ENCODE measurements around the gene CDKAL1.

CDKAL1 gene

DNA sequence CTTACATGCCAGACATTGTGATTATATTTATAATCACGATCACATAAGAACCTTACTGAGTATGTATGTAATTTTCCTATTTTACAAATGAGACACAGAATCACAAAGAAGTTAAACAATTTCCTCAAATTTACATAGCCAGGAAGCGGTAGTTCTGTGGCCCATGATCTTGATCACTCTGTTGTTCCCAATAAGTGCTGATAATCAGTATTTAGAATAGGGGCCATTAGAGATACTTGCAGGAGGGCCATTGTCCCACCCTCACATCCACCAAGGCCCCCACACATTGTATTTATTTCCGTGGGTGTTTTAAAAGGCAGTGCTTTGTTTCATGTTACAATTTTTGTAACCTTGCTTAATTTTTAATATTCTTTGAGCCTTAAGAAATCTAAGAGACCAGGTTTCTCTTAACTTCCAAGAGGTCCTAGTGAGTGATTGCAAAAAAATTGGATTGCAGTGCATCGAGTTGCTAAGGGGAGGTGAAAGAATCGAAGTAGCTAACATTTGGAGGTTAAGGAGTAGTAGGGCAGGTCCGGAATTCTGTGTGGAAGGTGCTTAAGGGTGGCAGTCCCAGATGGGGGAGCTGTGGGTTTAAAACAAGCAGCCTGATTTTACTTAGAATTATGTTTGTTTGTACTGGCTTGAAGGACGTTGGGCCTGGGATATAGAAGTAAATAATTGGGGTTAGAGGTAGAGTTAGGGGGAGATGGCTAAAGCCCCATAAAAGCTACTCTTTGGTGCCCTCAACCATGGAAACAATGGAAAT, 339.4 kb downstream of the CDKAL1 start:
- Histone ChIP-seq H3K4me1 (peaks cover 13% of the 10 kb centered on the region), H3K36me3 (no peaks in the 10 kb centered on the region), H3K9me3 (no peaks in the 10 kb centered on the region), H3K4me3 (ENCODE audit: low read depth, low read length) (no peak overlapping the region), H3K27me3 (no peaks in the 10 kb centered on the region)
- peak; percentile 20 for DNase-seq
- peak; percentile 55 for TF ChIP-seq CTCF (IDR thresholded peaks at IDR 0.05; ENCODE audit: low read depth, low read length)

GRCh38 chr6:20875369-20875963, 341.2 kb downstream of the CDKAL1 start:
- no peaks in the 10 kb centered on the region for H3K36me3 ChIP-seq
- TF ChIP-seq CTCF (IDR thresholded peaks at IDR 0.05; ENCODE audit: low read depth, low read length), result peak; percentile 67
- no peak overlapping the region for H3K4me3 ChIP-seq (ENCODE audit: low read depth, low read length)
- H3K9me3 ChIP-seq, result no peaks in the 10 kb centered on the region
- H3K4me1 ChIP-seq, result peaks cover 11% of the 10 kb centered on the region
- peak; percentile 46 for DNase-seq
- no peaks in the 10 kb centered on the region for H3K27me3 ChIP-seq

DNA sequence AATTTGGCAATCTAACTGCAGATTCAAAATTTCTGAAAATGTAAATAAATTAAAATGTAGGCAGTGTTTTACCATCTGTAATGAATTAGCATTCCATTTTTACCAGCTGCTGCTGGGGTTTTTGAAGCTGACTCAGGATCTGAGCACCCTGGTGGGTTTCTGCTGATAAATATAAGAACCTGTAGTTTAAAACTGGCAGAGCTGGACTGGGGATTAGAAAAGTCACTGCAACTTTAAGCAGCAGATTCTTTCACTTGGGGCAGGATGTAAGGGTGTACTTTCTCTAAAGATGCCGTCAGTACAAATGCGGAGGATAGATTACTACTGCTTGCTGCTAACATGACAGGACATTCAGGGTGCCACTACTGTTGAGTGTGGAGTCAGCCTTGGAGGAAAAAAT, 341.8 kb downstream of the CDKAL1 start:
- H3K9me3 ChIP-seq, result no peaks in the 10 kb centered on the region
- H3K4me3 ChIP-seq (ENCODE audit: low read depth, low read length), result no peak overlapping the region
- DNase-seq, result peak; percentile 20
- TF ChIP-seq CTCF (IDR thresholded peaks at IDR 0.05; ENCODE audit: low read depth, low read length), result no peak
- H3K36me3 ChIP-seq, result no peaks in the 10 kb centered on the region
- no peaks in the 10 kb centered on the region for H3K27me3 ChIP-seq
- H3K4me1 ChIP-seq, result peaks cover 11% of the 10 kb centered on the region

- H3K4me1 ChIP-seq, result peaks cover 11% of the 10 kb centered on the region
- no peak for TF ChIP-seq CTCF (IDR thresholded peaks at IDR 0.05; ENCODE audit: low read depth, low read length)
- no peaks in the 10 kb centered on the region for H3K36me3 ChIP-seq
- DNase-seq, result no peak
- no peak overlapping the region for H3K4me3 ChIP-seq (ENCODE audit: low read depth, low read length)
- H3K9me3 ChIP-seq, result no peaks in the 10 kb centered on the region
- H3K27me3 ChIP-seq, result no peaks in the 10 kb centered on the region
These were observed 342.3 kb downstream of the CDKAL1 start for GRCh38 chr6:20876561-20876960.

GRCh38 chr6:20877008-20877937, 343.0 kb downstream of the CDKAL1 start:
- Histone ChIP-seq H3K4me3 (ENCODE audit: low read depth, low read length) (no peak overlapping the region), H3K36me3 (no peaks in the 10 kb centered on the region), H3K27me3 (no peaks in the 10 kb centered on the region), H3K9me3 (no peaks in the 10 kb centered on the region), H3K4me1 (peaks cover 11% of the 10 kb centered on the region)
- no peak for TF ChIP-seq CTCF (IDR thresholded peaks at IDR 0.05; ENCODE audit: low read depth, low read length)
- DNase-seq, result no peak

Measured in BE2C (cell line).